Uterus (tissue), 2 donors: ENCODE data around the gene NEMF.

Source experiments
- POLR2A ChIP-seq, 2 donors: fragments of 450-650 bp; IDR thresholded peaks; one replicate each; pipeline ENCODE4 v1.6.1; 2016; ENCODE audit warnings: antibody characterized with exemption in 2 of 2, mild to moderate bottlenecking in 1 of 2, moderate library complexity in 1 of 2
- TF ChIP-seq, protein P1 (sequence below), 4 experiments: fragments of 200-600 bp in 2 of 4; fragments of 450-650 bp in 2 of 4; sonication (generic) in 2 of 4; IDR thresholded peaks; one replicate each; pipeline ENCODE4 v1.5.1; 2016 to 2019; ENCODE audit warnings: antibody characterized with exemption in 4 of 4, mild to moderate bottlenecking in 2 of 4, moderate library complexity in 1 of 4

GRCh38 chr14:49875640-49876198, 23.1 kb upstream of the NEMF start:
- TF ChIP-seq, protein P1, sequence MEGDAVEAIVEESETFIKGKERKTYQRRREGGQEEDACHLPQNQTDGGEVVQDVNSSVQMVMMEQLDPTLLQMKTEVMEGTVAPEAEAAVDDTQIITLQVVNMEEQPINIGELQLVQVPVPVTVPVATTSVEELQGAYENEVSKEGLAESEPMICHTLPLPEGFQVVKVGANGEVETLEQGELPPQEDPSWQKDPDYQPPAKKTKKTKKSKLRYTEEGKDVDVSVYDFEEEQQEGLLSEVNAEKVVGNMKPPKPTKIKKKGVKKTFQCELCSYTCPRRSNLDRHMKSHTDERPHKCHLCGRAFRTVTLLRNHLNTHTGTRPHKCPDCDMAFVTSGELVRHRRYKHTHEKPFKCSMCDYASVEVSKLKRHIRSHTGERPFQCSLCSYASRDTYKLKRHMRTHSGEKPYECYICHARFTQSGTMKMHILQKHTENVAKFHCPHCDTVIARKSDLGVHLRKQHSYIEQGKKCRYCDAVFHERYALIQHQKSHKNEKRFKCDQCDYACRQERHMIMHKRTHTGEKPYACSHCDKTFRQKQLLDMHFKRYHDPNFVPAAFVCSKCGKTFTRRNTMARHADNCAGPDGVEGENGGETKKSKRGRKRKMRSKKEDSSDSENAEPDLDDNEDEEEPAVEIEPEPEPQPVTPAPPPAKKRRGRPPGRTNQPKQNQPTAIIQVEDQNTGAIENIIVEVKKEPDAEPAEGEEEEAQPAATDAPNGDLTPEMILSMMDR (IDR thresholded peaks at IDR 0.05): no peak
- no peak for TF ChIP-seq POLR2A (IDR thresholded peaks at IDR 0.05)
